Heart left ventricle (tissue), 13 donors: ENCODE measurements around the gene EVC.
"Not testable (repeated sequence)": the region's sequence is repeated elsewhere in the genome, so short reads cannot be mapped to it uniquely, and the experiment has no call there.

Experiments used
- POLR2A ChIP-seq, 2 donors: fragments of 450-650 bp; IDR thresholded peaks; one replicate each; pipeline ENCODE4 v1.6.1; 2017; ENCODE audit warnings: antibody characterized with exemption in 2 of 2, mild to moderate bottlenecking in 2 of 2, moderate library complexity in 2 of 2
- TF ChIP-seq, protein P1 (sequence below), 12 donors: fragments of 200-600 bp; sonication (generic) in 4 of 12; IDR thresholded peaks; one replicate each; pipeline versions ENCODE4 v1.5.0 to v1.8.0; 2018 to 2022; ENCODE audit warnings: antibody characterized with exemption in 12 of 12, mild to moderate bottlenecking in 5 of 12
- donor health status: ischemic (EF 13 %, LVEDD 7.1; RV severe dilation, severe dysfunction).
- donor health status: DM: no; HTN: yes; CAD: no.
- donor health status: DM: no; HTN: no; CAD: no.
- donor health status: ischemic (EF 25% LVEDD 6.9; RV normal size, moderate dysfunction).
- donor health status: ischemic (EF 25% LVEDD 5.7; RV mildly dilated, moderate dysfunction).
- donor health status: ischemic (EF 35%, LVEDD 5.7; RV mildly dilated, moderate dysfunction).
- donor health status: nonischemic (EF 11% LVEDD 7.7; RV severe dilation, severe dysfunction).
- donor health status: DM: yes; HTN: yes; CAD: no.
- donor health status: PGD.
- donor health status: ischemic (EF 29% LVEDD 5.4; RV normal size, mild dysfunction).
- donor health status: nonischemic (EF 23%, LVEDD 6.1; RV moderate dilation, normal function).

DNA sequence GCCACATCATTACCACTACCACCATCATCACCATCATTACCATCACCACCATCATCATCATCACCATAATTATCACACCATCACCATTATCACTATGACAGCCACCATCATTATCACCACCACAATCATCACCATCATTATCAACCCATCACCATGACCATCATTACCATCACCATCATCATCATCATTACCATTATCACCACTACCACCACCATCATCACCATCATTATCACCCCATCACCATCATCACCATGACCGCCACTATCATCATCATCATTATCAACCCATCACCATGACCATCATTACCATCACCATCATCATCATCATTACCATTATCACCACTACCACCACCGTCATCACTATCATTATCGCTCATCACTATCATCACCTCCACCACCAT is 145.4 kb downstream of the EVC start:
- TF ChIP-seq, protein P1, sequence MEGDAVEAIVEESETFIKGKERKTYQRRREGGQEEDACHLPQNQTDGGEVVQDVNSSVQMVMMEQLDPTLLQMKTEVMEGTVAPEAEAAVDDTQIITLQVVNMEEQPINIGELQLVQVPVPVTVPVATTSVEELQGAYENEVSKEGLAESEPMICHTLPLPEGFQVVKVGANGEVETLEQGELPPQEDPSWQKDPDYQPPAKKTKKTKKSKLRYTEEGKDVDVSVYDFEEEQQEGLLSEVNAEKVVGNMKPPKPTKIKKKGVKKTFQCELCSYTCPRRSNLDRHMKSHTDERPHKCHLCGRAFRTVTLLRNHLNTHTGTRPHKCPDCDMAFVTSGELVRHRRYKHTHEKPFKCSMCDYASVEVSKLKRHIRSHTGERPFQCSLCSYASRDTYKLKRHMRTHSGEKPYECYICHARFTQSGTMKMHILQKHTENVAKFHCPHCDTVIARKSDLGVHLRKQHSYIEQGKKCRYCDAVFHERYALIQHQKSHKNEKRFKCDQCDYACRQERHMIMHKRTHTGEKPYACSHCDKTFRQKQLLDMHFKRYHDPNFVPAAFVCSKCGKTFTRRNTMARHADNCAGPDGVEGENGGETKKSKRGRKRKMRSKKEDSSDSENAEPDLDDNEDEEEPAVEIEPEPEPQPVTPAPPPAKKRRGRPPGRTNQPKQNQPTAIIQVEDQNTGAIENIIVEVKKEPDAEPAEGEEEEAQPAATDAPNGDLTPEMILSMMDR (IDR thresholded peaks at IDR 0.05), result not testable (repeated sequence)
- TF ChIP-seq POLR2A (IDR thresholded peaks at IDR 0.05), result not testable (repeated sequence)
